HEK293T (cell line): ENCODE measurements around the gene CPXM1.
A peak's percentile ranks its signal among the peaks of the same experiment; 100 is the strongest.

ENCODE experiments used
- CTCF ChIA-PET: fragments of 350-600 bp; formaldehyde crosslinking; extraction: SDS; loops from one replicate; lab custom pipeline; 2021; ENCODE audit warnings: antibody characterized with exemption, inconsistent platforms; lab: Yijun Ruan, JAX
- POLR2A ChIA-PET: fragments of 350-600 bp; formaldehyde crosslinking; extraction: SDS; loops from one replicate; lab custom pipeline; 2020; ENCODE audit warnings: antibody characterized with exemption, inconsistent platforms; lab: Yijun Ruan, JAX
- DNase-seq: peaks from one replicate; pipeline ENCODE4 v3.0.0; 2012; ENCODE audit warnings: mixed read lengths; ENCODE audit errors: extremely low spot score
- ARNT ChIP-seq: fragments of 450-650 bp; IDR thresholded peaks from 2 replicates; pipeline ENCODE4 v1.6.1; 2017; ENCODE audit warnings: mild to moderate bottlenecking
- BHLHE40 ChIP-seq: fragments of 450-650 bp; IDR thresholded peaks from 2 replicates; pipeline ENCODE4 v1.6.1; 2016; ENCODE audit warnings: mild to moderate bottlenecking, moderate library complexity, borderline replicate concordance
- CTBP1 ChIP-seq: fragments of 450-650 bp; IDR thresholded peaks from 2 replicates; pipeline ENCODE4 v1.6.1; 2016; ENCODE audit warnings: borderline replicate concordance
- ELF4 ChIP-seq: fragments of 450-650 bp; IDR thresholded peaks from 2 replicates; pipeline ENCODE4 v1.6.1; 2017; ENCODE audit warnings: antibody characterized with exemption
- FOXA1 ChIP-seq: fragments of 450-650 bp; IDR thresholded peaks from 2 replicates; pipeline ENCODE4 v1.6.1; 2016; ENCODE audit warnings: mild to moderate bottlenecking
- FOXK2 ChIP-seq: fragments of 450-650 bp; IDR thresholded peaks from 2 replicates; pipeline ENCODE4 v1.6.1; 2016; ENCODE audit warnings: mild to moderate bottlenecking
- FOXM1 ChIP-seq: fragments of 450-650 bp; IDR thresholded peaks from 2 replicates; pipeline ENCODE4 v1.6.1; 2017; ENCODE audit warnings: mild to moderate bottlenecking, borderline replicate concordance
- HDGF ChIP-seq: fragments of 450-650 bp; IDR thresholded peaks from 2 replicates; pipeline ENCODE4 v1.6.1; 2017; ENCODE audit warnings: antibody characterized with exemption, borderline replicate concordance
- L3MBTL2 ChIP-seq: fragments of 450-650 bp; conservative IDR thresholded peaks from 2 replicates; pipeline ENCODE4 v1.6.1; 2016; ENCODE audit warnings: mild to moderate bottlenecking
- LEF1 ChIP-seq: fragments of 450-650 bp; IDR thresholded peaks from 2 replicates; pipeline ENCODE4 v1.6.1; 2017; ENCODE audit warnings: mild to moderate bottlenecking, borderline replicate concordance
- NFRKB ChIP-seq: fragments of 450-650 bp; IDR thresholded peaks from 2 replicates; pipeline ENCODE4 v1.6.1; 2016; ENCODE audit warnings: mild to moderate bottlenecking, moderate library complexity
- SP1 ChIP-seq: fragments of 450-650 bp; IDR thresholded peaks from 2 replicates; pipeline ENCODE4 v1.6.1; 2017
- SUZ12 ChIP-seq: fragments of 450-650 bp; IDR thresholded peaks from 2 replicates; pipeline ENCODE4 v1.6.1; 2016; ENCODE audit warnings: mild to moderate bottlenecking
- TARDBP ChIP-seq: fragments of 450-650 bp; IDR thresholded peaks from 2 replicates; pipeline ENCODE4 v1.6.1; 2016
- ZNF384 ChIP-seq: fragments of 450-650 bp; IDR thresholded peaks from 2 replicates; pipeline ENCODE4 v1.6.1; 2016
- TF ChIP-seq, protein P1 (sequence below): fragments of 450-650 bp; IDR thresholded peaks from 2 replicates; pipeline ENCODE4 v1.6.1; 2016

The CPXM1 gene

DNA sequence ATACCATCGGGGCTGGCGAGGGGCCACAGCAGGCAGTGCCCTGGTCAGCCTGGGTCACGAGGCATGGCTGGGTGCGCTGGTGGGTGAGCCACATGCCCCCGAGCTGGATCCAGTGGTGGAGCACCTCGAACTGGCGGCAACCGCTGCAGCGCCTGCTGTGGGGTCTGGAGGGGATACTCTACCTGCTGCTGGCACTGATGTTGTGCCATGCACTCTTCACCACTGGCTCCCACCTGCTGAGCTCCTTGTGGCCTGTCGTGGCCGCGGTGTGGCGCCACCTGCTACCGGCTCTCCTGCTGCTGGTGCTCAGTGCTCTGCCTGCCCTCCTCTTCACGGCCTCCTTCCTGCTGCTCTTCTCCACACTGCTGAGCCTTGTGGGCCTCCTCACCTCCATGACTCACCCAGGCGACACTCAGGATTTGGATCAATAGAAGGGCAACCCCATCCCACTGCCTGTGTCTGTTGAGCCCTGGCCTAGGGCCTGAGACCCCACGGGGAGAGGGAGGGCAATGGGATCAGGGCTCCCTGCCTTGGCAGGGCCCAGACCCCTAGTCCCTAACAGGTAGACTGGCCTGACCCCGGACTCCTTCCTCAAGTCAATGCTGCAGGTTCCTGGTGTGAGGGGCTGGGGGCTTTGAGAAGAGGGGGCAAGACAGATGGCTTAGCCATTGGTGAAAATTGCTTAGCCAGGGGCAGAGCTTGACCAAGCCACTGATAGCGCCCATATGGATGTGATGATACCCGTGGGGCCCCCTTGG is 16.3 kb upstream of the CPXM1 start:
- TF ChIP-seq L3MBTL2 (no peak), FOXM1 (no peak), ARNT (no peak), TARDBP (no peak), SUZ12 (no peak), FOXA1 (no peak), LEF1 (no peak), BHLHE40 (no peak), SP1 (no peak), ELF4 (no peak), CTBP1 (no peak), HDGF (no peak)
- TF ChIP-seq, protein P1, sequence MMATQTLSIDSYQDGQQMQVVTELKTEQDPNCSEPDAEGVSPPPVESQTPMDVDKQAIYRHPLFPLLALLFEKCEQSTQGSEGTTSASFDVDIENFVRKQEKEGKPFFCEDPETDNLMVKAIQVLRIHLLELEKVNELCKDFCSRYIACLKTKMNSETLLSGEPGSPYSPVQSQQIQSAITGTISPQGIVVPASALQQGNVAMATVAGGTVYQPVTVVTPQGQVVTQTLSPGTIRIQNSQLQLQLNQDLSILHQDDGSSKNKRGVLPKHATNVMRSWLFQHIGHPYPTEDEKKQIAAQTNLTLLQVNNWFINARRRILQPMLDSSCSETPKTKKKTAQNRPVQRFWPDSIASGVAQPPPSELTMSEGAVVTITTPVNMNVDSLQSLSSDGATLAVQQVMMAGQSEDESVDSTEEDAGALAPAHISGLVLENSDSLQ = no peak
- POLR2A ChIA-PET = no interaction called here
- CTCF ChIA-PET = interaction anchor here (0.7 kb wide), 1 partner anchor 198 kb away, joined by 3 read pairs; no protein-coding TSS in a partner anchor
- DNase-seq = peak; percentile 48

DNA sequence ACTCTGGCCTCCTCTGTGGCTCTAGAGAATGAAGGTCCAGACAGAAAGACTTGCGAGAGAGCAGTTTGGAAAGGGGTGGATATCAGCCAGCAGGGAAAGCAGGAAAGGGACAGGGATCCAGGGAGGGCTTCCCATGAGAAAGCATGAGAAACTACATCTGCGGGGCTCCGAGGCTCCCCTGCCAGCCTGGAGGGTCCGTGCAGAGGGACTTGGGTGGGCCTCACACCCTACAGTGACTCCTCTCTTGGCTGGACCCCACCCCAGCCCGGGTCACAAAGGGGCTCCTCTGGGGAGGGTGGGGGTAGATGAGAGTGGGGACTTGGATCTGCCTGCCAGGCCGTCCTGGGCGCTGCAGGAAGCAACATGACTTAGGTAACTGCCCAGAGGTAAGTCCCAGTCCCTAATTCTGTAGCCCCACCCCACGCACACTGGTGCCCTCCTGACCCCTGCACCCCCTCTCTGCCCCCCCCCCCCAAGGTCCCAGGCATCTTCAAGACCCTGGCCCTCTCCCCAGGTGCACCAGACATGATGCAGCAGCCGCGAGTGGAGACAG is 15.7 kb upstream of the CPXM1 start, which contains the start of gene TMEM239:
Gene TMEM239, plus strand, starts transcription at position 335 of the 553 bp plus-strand sequence. Its CDS starts 191 bp downstream, at position 526.
- ChIA-PET CTCF (no interaction called here), POLR2A (no interaction called here)
- no peak for DNase-seq
- TF ChIP-seq NFRKB = no peak
- TF ChIP-seq SUZ12 = no peak
- no peak for TF ChIP-seq HDGF

DNA sequence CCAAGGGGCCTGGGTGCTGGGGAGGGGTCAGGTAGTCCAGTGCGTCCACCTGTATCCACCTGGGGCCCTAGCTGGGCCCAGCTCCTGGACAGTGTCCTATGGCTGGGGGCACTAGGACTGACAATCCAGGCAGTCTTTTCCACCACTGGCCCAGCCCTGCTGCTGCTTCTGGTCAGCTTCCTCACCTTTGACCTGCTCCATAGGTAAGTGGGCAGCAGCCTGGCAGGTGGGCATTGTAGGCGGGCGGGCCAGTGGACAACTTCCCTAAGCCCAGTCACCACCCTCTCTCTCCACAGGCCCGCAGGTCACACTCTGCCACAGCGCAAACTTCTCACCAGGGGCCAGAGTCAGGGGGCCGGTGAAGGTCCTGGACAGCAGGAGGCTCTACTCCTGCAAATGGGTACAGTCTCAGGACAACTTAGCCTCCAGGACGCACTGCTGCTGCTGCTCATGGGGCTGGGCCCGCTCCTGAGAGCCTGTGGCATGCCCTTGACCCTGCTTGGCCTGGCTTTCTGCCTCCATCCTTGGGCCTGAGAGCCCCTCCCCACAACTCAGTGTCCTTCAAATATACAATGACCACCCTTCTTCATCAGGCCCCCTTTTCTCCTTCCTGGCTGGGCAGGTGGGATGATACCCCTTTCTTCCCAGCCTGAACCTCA is 14.9 kb upstream of the CPXM1 start:
- DNase-seq = no peak
- ChIA-PET POLR2A (no interaction called here), CTCF (interaction anchor here (1.0 kb wide), 1 partner anchor 57 kb away, joined by 3 read pairs; no protein-coding TSS in a partner anchor)
- TF ChIP-seq SP1 (no peak), NFRKB (no peak), CTBP1 (no peak), ARNT (no peak), ELF4 (no peak), FOXM1 (no peak), ZNF384 (no peak), SUZ12 (no peak), FOXK2 (no peak), L3MBTL2 (no peak), LEF1 (no peak), BHLHE40 (no peak)
- TF ChIP-seq, protein P1 = no peak

DNA sequence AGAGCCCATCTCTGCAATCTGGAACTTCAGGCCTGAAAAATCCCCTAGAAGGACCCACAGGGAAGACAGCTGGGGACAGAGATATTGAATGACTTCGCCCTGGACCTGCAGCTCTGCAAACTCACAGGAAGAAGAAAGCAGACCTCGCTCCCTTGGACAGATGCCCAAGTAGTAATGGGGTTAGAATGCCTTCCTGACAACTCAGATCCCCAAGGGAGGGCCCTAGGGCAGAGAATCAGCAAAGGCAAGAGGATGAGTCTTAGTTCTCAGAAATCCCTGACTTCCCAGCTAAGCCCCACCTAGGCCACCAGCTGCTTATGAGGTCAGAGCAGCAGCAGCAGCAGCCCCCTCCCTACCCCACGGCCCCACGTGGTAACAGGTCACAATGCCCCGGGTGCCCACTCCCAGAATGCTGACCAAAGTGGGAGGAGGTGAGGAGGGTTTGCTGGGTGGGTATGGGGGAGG is 14.2 kb upstream of the CPXM1 start, which contains the start of gene C20orf141:
Gene C20orf141, plus strand, starts transcription at position 401 of the 465 bp plus-strand sequence. CDS start 198 bp downstream, outside the sequence.
- POLR2A ChIA-PET = no interaction called here
- CTCF ChIA-PET = interaction anchor here (1.0 kb wide), 1 partner anchor 58 kb away, joined by 3 read pairs; no protein-coding TSS in a partner anchor
- no peak for DNase-seq
- no peak for TF ChIP-seq NFRKB
- no peak for TF ChIP-seq HDGF
- no peak for TF ChIP-seq ZNF384
- no peak for TF ChIP-seq ARNT
- TF ChIP-seq CTBP1 = no peak
- TF ChIP-seq, protein P1 = no peak
- TF ChIP-seq TARDBP = no peak
- no peak for TF ChIP-seq FOXM1
- TF ChIP-seq ELF4 = no peak
- no peak for TF ChIP-seq LEF1
- TF ChIP-seq BHLHE40 = no peak
- TF ChIP-seq L3MBTL2 = no peak
- TF ChIP-seq SUZ12 = no peak
- no peak for TF ChIP-seq SP1

DNA sequence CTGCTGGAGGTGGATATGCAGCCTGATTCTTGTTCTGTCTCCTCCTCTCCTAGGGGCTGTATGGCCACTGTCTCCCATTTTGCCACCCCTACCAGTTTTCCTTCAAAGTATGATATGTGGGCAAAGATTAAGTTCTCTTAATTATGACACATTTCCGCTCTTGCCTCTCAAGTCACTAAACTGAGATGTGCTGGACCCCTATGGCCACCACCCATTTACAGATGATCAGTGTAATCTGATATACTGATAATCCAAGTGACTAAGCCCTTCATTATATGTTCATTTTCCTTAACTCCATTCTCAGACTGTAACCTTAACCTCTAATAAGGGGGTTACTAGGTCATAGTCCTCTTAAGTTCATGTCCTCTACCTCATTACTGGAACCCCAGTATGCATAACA is 13.6 kb upstream of the CPXM1 start:
- CTCF ChIA-PET = interaction anchor here (1.0 kb wide), 1 partner anchor 59 kb away, joined by 3 read pairs; no protein-coding TSS in a partner anchor
- no peak for DNase-seq
- TF ChIP-seq FOXK2 (no peak), TARDBP (no peak), LEF1 (no peak), ELF4 (no peak), CTBP1 (no peak), L3MBTL2 (no peak), ZNF384 (no peak), BHLHE40 (no peak), HDGF (no peak), SP1 (no peak), FOXM1 (no peak), SUZ12 (no peak)
- TF ChIP-seq, protein P1 = no peak
- POLR2A ChIA-PET = no interaction called here
